ENCODE data around the gene AP2M1.

GRCh38 chr3:184196536-184196935 is 21.9 kb downstream of the AP2M1 start:
- no peak for TF ChIP-seq BHLHE40 (IDR thresholded peaks at IDR 0.05; ENCODE audit: borderline replicate concordance)
- TF ChIP-seq SP1 (IDR thresholded peaks at IDR 0.05) = no peak
- TF ChIP-seq FOXA1 (IDR thresholded peaks at IDR 0.05) = no peak
- TF ChIP-seq PKNOX1 (IDR thresholded peaks at IDR 0.05) = no peak
- no peak for TF ChIP-seq HDGF (IDR thresholded peaks at IDR 0.05; ENCODE audit: borderline replicate concordance)
- no peak for TF ChIP-seq TARDBP (IDR thresholded peaks at IDR 0.05)
- no peak for TF ChIP-seq LEF1 (IDR thresholded peaks at IDR 0.05; ENCODE audit: borderline replicate concordance)
- TF ChIP-seq CTBP1 (IDR thresholded peaks at IDR 0.05; ENCODE audit: borderline replicate concordance) = no peak
- TF ChIP-seq ELF4 (IDR thresholded peaks at IDR 0.05) = no peak
- no peak for TF ChIP-seq ZNF384 (IDR thresholded peaks at IDR 0.05)
- no peak for TF ChIP-seq FOXM1 (IDR thresholded peaks at IDR 0.05; ENCODE audit: borderline replicate concordance)
